NCI-H774 (cell line): ENCODE data around the gene MANF.
A peak's percentile ranks its signal among the peaks of the same experiment; 100 is the strongest.
"Not testable (repeated sequence)": the region's sequence is repeated elsewhere in the genome, so short reads cannot be mapped to it uniquely, and the experiment has no call there.

Experiments used
- DNase-seq: peaks from one replicate; lab custom pipeline; 2025; lab: John Stamatoyannopoulos, UW

MANF gene

GRCh38 chr3:51384726-51385473, at the start of gene MANF:
Gene MANF, plus strand, starts transcription at chr3:51385291. Its CDS starts 52 bp downstream, at chr3:51385343.
- peak; percentile 82 for DNase-seq

GRCh38 chr3:51336261-51336660, 48.8 kb upstream of the MANF start:
- no peak for DNase-seq

- DNase-seq = no peak
Observed at GRCh38 chr3:51337666-51338065, 47.4 kb upstream of the MANF start.

- DNase-seq = no peak
Observed at GRCh38 chr3:51338632-51339031, 46.5 kb upstream of the MANF start.

- DNase-seq = no peak
Observed at GRCh38 chr3:51340013-51340829, 44.9 kb upstream of the MANF start.

- DNase-seq = no peak
Observed at GRCh38 chr3:51340989-51341636, 44.0 kb upstream of the MANF start.

GRCh38 chr3:51343918-51344687, 41.0 kb upstream of the MANF start:
- no peak for DNase-seq

GRCh38 chr3:51350751-51351150, 34.3 kb upstream of the MANF start:
- DNase-seq = no peak

- no peak for DNase-seq
Observed at GRCh38 chr3:51353131-51353530, 32.0 kb upstream of the MANF start.

- DNase-seq = no peak
Observed at GRCh38 chr3:51353691-51354090, 31.4 kb upstream of the MANF start.

GRCh38 chr3:51354172-51354571, 30.9 kb upstream of the MANF start:
- no peak for DNase-seq

- peak; percentile 1 for DNase-seq
Observed at GRCh38 chr3:51354731-51355615, 30.1 kb upstream of the MANF start.

GRCh38 chr3:51355891-51356578, 29.1 kb upstream of the MANF start:
- DNase-seq = no peak

GRCh38 chr3:51357856-51358255, 27.2 kb upstream of the MANF start:
- DNase-seq = no peak

- DNase-seq = no peak
Observed at GRCh38 chr3:51358981-51359380, 26.1 kb upstream of the MANF start.

GRCh38 chr3:51360806-51361205, 24.3 kb upstream of the MANF start:
- DNase-seq = no peak

GRCh38 chr3:51361746-51362145, 23.3 kb upstream of the MANF start:
- no peak for DNase-seq

- DNase-seq = no peak
Observed at GRCh38 chr3:51362476-51362875, 22.6 kb upstream of the MANF start.

GRCh38 chr3:51368276-51368675, 16.8 kb upstream of the MANF start:
- not testable (repeated sequence) for DNase-seq

GRCh38 chr3:51371943-51372557, 13.0 kb upstream of the MANF start:
- peak; percentile 12 for DNase-seq
